IPS DF 4.7 (cell line): ENCODE results near the gene OR8J3.
"Not testable (repeated sequence)": the region's sequence is repeated elsewhere in the genome, so short reads cannot be mapped to it uniquely, and the experiment has no call there.

Source experiments
- DNase-seq: peaks from one replicate; pipeline ENCODE4 v3.0.0-alpha.2; 2013; ENCODE audit warnings: low spot score; ENCODE audit errors: extremely low read depth

Gene OR8J3, protein sequence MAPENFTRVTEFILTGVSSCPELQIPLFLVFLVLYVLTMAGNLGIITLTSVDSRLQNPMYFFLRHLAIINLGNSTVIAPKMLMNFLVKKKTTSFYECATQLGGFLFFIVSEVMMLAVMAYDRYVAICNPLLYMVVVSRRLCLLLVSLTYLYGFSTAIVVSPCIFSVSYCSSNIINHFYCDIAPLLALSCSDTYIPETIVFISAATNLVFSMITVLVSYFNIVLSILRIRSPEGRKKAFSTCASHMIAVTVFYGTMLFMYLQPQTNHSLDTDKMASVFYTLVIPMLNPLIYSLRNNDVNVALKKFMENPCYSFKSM

DNA sequence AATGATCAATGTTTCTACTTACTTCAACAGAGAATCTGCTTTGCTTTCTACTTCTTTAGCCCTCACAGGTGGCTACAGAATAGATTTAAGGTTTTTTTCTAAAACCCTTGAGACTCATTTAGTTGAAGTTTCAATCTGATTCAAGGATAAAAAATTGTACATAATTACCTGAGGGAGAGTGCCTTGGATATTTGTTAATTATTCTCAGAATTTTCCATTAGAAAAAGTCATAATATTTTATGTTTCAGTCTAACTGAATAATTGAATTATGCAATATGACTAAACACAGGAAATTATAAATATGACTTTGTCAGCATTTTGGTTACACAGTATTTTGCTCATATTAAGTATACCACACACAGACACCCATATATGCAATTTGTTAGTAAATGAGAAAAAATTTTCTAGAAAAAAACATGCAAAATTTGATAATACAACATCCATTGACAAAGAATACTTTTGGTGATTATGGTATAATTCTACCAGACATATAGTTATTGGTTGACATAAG, at the start of gene OR8J3:
TSS of gene OR8J3 (minus strand) at position 51 of the 511 bp plus-strand sequence. CDS start 2,483 bp downstream, outside the sequence.
- no peak for DNase-seq

DNA sequence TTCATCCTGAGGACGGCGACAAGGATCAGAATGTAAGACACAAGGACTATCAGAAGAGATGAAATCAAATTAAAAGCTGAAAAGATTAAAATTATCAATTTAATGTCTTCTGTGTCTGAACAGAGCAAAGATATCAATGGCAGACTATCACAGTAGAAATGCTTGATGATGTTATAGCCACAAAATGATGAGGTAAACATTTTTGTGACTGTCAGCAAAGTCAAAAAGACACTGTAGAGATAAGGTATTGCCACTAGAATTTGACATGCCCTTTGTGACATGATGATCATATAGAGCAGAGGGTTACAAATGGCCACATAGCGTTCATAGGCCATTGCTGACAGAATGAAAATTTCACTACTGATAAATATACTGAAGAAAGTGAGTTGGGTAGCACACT, 48.6 kb upstream of the OR8J3 start:
- DNase-seq, result no peak

DNA sequence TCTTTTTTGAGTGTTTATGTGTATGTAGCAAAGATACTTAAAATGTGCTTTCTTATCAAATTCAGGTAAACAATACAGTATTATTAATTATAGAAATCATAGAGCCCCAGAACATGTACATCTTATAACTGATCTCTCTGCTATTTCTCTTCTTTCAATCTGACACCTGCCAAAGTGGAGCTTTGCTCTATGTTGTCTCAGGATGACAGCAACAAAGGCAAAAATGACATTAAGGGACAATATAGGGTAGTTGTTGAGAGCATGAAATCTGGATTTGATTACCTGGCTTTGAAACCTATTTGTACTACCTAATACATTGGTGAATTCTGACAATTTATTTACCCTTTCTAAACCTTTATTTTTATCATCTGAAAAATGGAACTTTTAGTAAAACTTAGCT, 43.5 kb upstream of the OR8J3 start:
- DNase-seq, result no peak

DNA sequence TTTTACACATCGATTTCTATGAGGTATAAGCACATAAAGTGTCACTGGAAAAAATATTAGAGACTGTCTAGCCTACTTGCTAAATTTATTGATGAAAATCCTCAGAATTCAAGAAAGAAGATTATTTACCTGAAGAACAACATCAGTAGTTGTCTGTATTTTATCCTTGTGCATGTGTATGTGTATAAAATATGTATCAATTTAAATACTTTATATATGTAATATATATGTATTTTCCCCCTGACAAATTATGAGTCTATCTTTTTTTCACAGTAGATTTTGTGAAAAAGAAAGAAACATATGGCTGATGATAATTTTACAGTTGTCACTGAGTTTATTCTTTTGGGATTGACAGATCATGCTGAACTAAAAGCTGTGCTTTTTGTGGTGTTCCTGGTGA, 36.3 kb upstream of the OR8J3 start, which contains the start of gene OR5J2:
TSS of gene OR5J2 (plus strand) at position 301 of the 400 bp plus-strand sequence. CDS start at position 301, 0 bp downstream.
- no peak for DNase-seq

DNA sequence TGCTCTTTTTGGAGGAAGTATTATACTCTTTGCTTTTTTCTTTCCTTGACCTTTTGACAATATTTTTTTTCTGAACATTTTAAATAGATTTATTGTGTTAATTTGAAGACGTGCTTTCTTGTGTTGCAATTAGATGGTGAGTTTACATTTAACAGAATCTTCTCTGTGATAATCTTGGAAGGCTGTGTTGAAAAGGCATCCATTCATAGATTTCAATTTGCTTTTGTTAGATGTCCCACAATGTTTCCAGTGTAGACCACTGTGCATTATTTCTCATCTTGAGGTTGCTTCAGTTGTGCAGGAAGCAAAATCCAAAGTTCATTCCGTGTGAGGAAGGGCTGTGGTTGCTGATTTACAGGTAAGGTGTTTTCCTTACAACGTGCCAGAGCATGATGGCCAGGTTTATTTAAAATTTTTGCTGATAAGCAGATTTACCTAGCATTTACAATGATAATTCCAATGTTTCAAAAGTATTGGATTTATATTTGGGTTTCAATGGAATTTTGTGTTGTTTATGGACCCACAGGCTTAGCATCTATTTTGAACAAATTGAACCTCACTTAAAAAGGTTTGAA, 32.3 kb upstream of the OR8J3 start:
- no peak for DNase-seq

DNA sequence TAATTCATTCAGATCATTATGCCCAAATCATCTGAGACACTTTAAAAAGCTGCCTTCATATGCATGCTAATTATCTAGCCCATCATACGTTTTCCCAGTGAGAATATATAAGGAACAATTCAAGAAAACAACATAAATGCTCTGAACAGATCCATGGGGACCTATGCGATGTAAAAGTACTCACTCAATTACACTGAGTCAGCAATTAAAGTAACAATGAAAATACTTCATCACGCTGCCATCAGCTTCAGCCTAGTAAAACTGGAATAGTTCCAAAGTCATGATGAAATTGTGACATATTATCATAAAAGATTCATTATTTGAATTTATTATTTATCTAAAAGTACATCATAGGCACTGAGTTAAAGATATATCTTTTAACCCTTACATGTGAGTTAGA, 23.8 kb upstream of the OR8J3 start:
- DNase-seq, result no peak

DNA sequence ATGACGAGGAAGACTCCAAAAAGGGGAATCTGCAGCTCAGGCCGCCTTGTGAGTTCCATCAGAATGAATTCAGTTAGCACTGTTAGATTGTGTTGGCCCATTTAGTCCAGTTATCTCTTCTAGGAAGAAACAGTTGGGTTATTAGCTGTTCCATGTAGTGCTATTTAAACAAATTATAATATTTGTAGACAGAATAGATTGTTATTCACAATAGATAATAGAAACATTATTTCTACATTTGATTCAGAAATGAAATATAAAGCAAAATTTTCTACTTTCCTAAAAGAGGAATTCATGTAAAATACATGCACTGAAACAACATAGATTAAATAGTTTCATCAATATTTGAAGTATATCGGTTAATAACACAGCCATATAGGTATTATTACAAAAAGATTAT, 20.2 kb upstream of the OR8J3 start, which contains the start of gene OR8K5:
TSS of gene OR8K5 (minus strand) at position 101 of the 400 bp plus-strand sequence. CDS start at position 101, 0 bp downstream.
- DNase-seq, result no peak

DNA sequence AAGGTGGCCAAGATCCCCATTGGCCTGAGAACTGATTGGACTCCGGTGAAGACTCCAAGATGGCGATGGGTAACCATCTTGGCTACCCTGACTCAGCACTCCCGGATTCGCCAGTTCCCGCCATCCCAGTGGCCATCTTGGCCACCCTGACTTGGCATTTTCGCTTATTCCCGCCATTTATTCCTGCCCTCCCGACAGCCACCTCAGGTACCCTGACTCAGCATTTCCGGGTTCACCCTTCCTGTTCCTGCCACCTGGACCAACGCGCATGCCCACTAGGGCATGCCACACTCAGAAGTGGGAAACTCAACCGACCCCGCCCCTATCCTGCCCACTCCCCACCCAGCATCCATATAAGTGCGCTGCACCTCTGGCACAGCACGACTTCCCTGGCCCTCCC, 12.3 kb upstream of the OR8J3 start:
- DNase-seq, result no peak

DNA sequence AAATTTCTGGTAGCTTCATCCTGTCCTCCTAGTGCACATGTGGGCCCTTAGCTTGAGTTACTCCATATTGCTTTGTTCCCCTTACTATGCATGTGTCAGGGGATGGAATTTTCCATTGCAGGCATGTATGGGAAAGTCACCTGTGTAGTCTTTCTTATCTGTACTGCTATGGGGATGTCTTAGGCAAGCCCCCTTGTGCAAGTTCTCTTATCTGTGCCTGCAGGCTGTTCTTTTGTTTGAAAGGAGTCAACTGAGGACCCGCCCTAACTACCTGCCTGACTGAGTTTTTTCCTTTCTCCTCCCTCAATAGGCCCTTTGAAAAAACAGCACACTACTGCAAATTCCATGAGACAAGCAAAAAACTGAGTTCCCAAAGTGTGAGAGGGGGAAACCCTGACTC, 11.4 kb upstream of the OR8J3 start:
- DNase-seq, result no peak

DNA sequence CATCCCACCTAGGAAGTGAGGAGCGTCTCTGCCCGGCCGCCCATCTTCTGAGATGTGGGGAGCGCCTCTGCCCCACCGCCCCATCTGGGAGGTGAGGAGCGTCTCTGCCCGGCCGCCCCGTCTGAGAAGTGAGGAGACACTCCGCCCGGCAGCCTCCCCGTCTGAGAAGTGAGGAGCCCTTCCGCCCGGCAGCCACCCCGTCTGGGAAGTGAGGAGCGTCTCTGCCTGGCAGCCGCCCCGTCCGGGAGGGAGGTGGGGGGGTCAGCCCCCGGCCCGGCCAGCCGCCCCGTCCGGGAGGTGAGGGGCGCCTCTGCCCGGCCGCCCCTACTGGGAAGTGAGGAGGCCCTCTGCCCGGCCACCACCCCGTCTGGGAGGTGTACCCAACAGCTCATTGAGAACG, 3.7 kb upstream of the OR8J3 start:
- DNase-seq, result not testable (repeated sequence)

DNA sequence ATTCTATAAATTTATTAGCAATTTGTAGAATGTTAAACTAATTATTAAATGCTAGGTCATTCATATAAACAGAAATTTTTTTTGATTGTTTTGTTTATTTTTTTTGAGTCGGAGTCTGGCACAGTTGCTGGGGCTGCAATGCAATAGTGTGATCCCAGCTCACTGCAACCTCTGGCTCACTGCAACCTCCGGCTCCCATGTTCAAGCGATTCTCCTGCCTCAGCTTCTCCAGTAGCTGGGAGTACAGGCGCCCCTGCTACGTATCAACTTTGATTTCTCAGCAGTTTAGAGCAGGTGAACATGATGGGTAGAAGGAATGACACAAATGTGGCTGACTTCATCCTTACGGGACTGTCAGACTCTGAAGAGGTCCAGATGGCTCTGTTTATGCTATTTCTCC, 17.9 kb downstream of the OR8J3 start, which contains the start of gene OR8H3:
TSS of gene OR8H3 (plus strand) at position 301 of the 400 bp plus-strand sequence. CDS start at position 301, 0 bp downstream.
- DNase-seq, result no peak

DNA sequence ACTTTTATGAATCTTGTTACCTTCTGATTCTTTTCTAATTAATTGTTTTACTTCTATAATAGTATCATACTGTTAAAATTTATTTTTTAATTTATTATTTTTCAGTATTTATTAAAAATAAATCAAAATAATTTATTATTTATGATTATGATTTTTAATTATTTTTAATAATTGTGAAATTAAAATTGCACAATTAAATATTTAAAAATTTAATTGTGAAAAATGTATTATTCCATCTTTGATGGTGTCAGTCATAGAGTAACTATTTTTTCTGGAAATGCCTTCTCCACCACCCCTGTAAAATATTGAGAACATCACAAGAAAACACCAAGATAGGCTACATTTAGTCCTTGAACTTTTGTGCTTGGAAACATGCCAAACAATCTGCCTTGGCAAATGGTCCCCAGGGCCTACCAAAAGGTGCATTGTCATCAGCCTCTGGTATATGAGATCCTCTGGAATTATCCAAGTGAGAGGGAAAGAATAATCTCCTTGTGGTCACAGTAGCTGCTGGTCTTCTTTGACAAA, 36.7 kb downstream of the OR8J3 start, which contains the start of gene OR8H2:
TSS of gene OR8H2 (plus strand) at position 478 of the 528 bp plus-strand sequence. CDS start 1,356 bp downstream, outside the sequence.
- DNase-seq, result no peak

DNA sequence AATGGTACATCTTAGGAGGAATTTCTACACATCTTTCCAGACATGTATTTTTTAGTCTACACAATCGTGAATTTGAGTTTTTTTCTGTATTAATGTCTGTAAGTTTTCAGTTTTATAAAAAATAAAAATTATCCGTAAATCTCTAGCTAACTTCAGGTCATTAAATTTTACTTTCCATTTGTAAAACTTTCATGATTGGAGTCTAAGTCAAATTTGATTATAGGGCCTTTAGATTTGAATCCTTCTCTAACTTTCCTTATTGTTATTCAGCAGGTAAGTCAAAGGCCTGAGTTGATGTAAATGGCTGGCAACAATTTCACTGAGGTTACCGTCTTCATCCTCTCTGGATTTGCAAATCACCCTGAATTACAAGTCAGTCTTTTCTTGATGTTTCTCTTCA, 47.0 kb downstream of the OR8J3 start, which contains the start of gene OR8I2:
TSS of gene OR8I2 (plus strand) at position 301 of the 400 bp plus-strand sequence. CDS start at position 301, 0 bp downstream.
- DNase-seq, result no peak

DNA sequence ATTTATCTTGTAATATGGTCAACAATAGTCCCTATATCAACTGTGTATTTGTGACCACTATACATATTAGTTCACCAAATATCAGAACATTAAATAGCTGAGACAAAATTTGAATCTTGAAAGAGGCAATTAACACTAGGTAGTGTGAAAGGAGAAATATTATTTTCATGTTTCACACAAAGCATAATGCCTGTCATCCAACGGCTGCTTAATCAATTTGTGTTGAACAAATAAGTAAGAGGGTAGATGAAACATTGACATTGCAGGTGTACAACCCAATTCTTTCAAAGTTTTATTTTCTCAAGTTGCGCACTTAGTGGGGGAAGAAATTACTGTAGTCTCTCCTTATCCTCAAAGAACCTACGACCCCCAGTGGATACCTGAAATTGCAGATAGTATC, 50.3 kb downstream of the OR8J3 start:
- DNase-seq, result no peak
